GM18858 (cell line): Measurements from ENCODE around the gene ARRDC3.

Source experiments
- ATAC-seq: cut with Tn5 transposase; IDR thresholded peaks from one replicate; pipeline ENCODE4 v1.9.1; 2021; ENCODE audit not compliant: unreplicated experiment

Gene ARRDC3

DNA sequence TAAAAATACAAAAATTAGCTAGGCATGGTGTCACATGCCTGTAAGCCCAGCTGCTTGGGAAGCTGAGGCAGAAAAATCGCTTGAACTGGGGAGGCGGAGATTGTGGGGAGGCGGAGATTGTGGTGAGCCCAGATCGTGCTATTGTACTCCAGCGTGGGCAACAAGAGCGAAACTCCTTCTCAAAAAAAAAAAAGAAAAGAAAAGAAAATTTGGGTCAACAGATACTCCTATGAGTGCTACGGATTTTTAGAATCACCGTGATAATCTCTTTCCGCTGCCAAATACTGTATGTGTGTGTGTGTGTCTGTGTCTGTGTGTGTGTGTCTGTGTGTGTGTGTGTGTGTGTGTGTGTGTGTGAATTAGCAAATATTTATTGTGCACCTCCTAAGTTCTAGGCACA, 64.4 kb downstream of the ARRDC3 start:
- ATAC-seq = no peak
